ENCODE measurements around the gene SYTL2. TPM values are rescaled to one million over a fixed set of nuclear protein-coding genes. Genes with fewer than 3 reads are reported as not detected.

SYTL2 gene
- total and polyA plus RNA-seq, 4 donors: 24.0 to 34.7 (median 26.5) TPM

DNA sequence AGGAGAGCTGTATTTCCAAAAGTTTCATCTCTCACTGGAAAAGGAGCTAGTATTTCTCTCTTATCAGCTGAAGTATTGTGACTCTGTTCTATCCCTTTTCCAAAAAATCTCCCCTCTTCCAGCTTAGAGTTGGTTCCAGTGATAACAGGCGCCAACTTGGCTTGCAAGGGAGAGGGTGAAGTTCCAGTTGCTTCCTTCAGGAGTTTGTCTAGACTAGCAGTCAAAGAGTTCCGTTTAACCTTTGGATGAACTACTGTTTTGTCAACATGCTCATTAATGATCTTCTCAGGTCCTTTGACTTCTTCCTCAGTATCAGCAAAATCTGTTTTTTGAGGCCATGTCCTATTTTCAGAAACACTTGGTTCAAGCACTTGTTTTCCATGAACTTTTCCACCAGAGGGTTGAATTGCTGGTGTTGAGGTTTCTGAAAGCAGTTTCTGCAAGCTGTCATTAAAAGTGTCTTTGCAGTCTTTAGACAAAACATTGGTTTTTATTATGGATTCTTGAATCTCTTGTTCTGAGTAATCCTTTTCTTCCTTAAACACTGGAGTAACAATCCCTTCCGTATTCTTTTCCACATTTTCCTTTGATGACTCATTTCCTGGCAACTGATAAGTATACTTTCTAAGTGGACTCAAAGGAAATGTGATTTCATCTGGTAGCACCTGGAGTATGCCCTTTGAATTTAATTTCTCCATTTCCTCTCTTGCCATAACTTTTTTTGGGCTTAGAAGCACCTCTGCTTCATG is 85.3 kb downstream of the SYTL2 start:
- Histone ChIP-seq H3K27ac (ENCODE audit: low read depth, low read length) (no peak overlapping the region), H3K27me3 (ENCODE audit: control insufficient read depth, insufficient read depth, low read length) (no peaks in the 10 kb centered on the region), H3K9me3 (ENCODE audit: control insufficient read depth, insufficient read depth, low read length) (no peaks in the 10 kb centered on the region), H3K4me1 (ENCODE audit: control insufficient read depth, insufficient read depth, low read length) (no peaks in the 10 kb centered on the region), H3K36me3 (ENCODE audit: control insufficient read depth, insufficient read depth, low read length) (no peaks in the 10 kb centered on the region), H3K4me3 (ENCODE audit: low read depth, low read length) (no peak overlapping the region)
- no CpG with 5 or more reads among the region's 3 CpGs for WGBS (ENCODE audit: insufficient coverage)
- no peak for DNase-seq (ENCODE audit: low read depth in 4 of 6, low spot score in 6 of 6)

- WGBS (ENCODE audit: insufficient coverage): 60% methylated on average over 3 of the region's 6 CpGs
- Histone ChIP-seq H3K27me3 (ENCODE audit: control insufficient read depth, insufficient read depth, low read length) (no peaks in the 10 kb centered on the region), H3K4me1 (ENCODE audit: control insufficient read depth, insufficient read depth, low read length) (no peaks in the 10 kb centered on the region), H3K27ac (ENCODE audit: low read depth, low read length) (no peak overlapping the region), H3K36me3 (ENCODE audit: control insufficient read depth, insufficient read depth, low read length) (no peaks in the 10 kb centered on the region), H3K4me3 (ENCODE audit: low read depth, low read length) (no peak overlapping the region), H3K9me3 (ENCODE audit: control insufficient read depth, insufficient read depth, low read length) (no peaks in the 10 kb centered on the region)
- DNase-seq (ENCODE audit: low read depth in 4 of 6, low spot score in 6 of 6): no peak
Observed at GRCh38 chr11:85724748-85725465, 86.0 kb downstream of the SYTL2 start.

- H3K9me3 ChIP-seq (ENCODE audit: control insufficient read depth, insufficient read depth, low read length): no peaks in the 10 kb centered on the region
- no peaks in the 10 kb centered on the region for H3K27me3 ChIP-seq (ENCODE audit: control insufficient read depth, insufficient read depth, low read length)
- H3K27ac ChIP-seq (ENCODE audit: low read depth, low read length): no peak overlapping the region
- 81% methylated on average over 4 of the region's 5 CpGs for WGBS (ENCODE audit: insufficient coverage)
- H3K4me1 ChIP-seq (ENCODE audit: control insufficient read depth, insufficient read depth, low read length): peaks cover 3% of the 10 kb centered on the region
- no peak for DNase-seq (ENCODE audit: low read depth in 4 of 6, low spot score in 6 of 6)
- no peak overlapping the region for H3K4me3 ChIP-seq (ENCODE audit: low read depth, low read length)
- H3K36me3 ChIP-seq (ENCODE audit: control insufficient read depth, insufficient read depth, low read length): no peaks in the 10 kb centered on the region
Observed at GRCh38 chr11:85723088-85723487, 87.9 kb downstream of the SYTL2 start.

DNA sequence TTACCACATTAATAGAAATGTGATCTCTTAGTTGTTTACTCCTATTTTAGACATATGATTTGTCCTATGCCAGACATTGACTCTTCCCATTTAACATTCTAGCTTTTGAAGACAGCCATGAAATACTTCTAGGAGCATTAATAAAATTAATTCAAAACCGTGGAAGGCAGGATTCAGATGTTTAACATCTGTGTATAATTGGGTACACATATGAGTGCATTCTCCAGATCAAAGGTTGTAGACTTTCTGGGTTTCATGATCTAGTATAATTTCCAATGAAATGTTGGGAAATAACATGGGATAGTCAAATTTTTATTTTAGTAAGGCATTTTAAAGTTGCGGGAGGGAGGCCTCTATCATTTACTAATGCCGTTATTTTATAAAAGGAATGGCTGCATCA is 89.8 kb downstream of the SYTL2 start:
- Histone ChIP-seq H3K36me3 (ENCODE audit: control insufficient read depth, insufficient read depth, low read length) (no peaks in the 10 kb centered on the region), H3K9me3 (ENCODE audit: control insufficient read depth, insufficient read depth, low read length) (no peaks in the 10 kb centered on the region), H3K4me3 (ENCODE audit: low read depth, low read length) (no peak overlapping the region), H3K27me3 (ENCODE audit: control insufficient read depth, insufficient read depth, low read length) (no peaks in the 10 kb centered on the region), H3K27ac (ENCODE audit: low read depth, low read length) (no peak overlapping the region), H3K4me1 (ENCODE audit: control insufficient read depth, insufficient read depth, low read length) (peaks cover 3% of the 10 kb centered on the region)
- DNase-seq (ENCODE audit: low read depth in 4 of 6, low spot score in 6 of 6): no peak
- WGBS (ENCODE audit: insufficient coverage): no CpG with 5 or more reads among the region's 3 CpGs

- Histone ChIP-seq H3K27me3 (ENCODE audit: control insufficient read depth, insufficient read depth, low read length) (no peaks in the 10 kb centered on the region), H3K4me3 (ENCODE audit: low read depth, low read length) (peak overlapping the region; percentile 31), H3K4me1 (ENCODE audit: control insufficient read depth, insufficient read depth, low read length) (peaks cover 3% of the 10 kb centered on the region), H3K36me3 (ENCODE audit: control insufficient read depth, insufficient read depth, low read length) (no peaks in the 10 kb centered on the region), H3K27ac (ENCODE audit: low read depth, low read length) (peak overlapping the region; percentile 34), H3K9me3 (ENCODE audit: control insufficient read depth, insufficient read depth, low read length) (no peaks in the 10 kb centered on the region)
- peak; percentile 38 to 94 (median 68) for DNase-seq (ENCODE audit: low read depth in 4 of 6, low spot score in 6 of 6)
- WGBS (ENCODE audit: insufficient coverage): 0% methylated on average over 2 of the region's 10 CpGs
Observed at GRCh38 chr11:85718991-85719807, 91.7 kb downstream of the SYTL2 start.

GRCh38 chr11:85718126-85718943 is 92.6 kb downstream of the SYTL2 start:
- WGBS (ENCODE audit: insufficient coverage): 0% methylated on average over 4 of the region's 7 CpGs
- Histone ChIP-seq H3K27me3 (ENCODE audit: control insufficient read depth, insufficient read depth, low read length) (no peaks in the 10 kb centered on the region), H3K4me1 (ENCODE audit: control insufficient read depth, insufficient read depth, low read length) (peaks cover 3% of the 10 kb centered on the region), H3K36me3 (ENCODE audit: control insufficient read depth, insufficient read depth, low read length) (no peaks in the 10 kb centered on the region), H3K4me3 (ENCODE audit: low read depth, low read length) (peak overlapping the region; percentile 31), H3K9me3 (ENCODE audit: control insufficient read depth, insufficient read depth, low read length) (no peaks in the 10 kb centered on the region), H3K27ac (ENCODE audit: low read depth, low read length) (peak overlapping the region; percentile 34)
- peak in 1 of 6 donors; percentile 27 for DNase-seq (ENCODE audit: low read depth in 4 of 6, low spot score in 6 of 6)

- Histone ChIP-seq H3K36me3 (ENCODE audit: control insufficient read depth, insufficient read depth, low read length) (no peaks in the 10 kb centered on the region), H3K4me3 (ENCODE audit: low read depth, low read length) (peak overlapping the region; percentile 12), H3K27ac (ENCODE audit: low read depth, low read length) (no peak overlapping the region), H3K9me3 (ENCODE audit: control insufficient read depth, insufficient read depth, low read length) (no peaks in the 10 kb centered on the region), H3K4me1 (ENCODE audit: control insufficient read depth, insufficient read depth, low read length) (peaks cover 3% of the 10 kb centered on the region), H3K27me3 (ENCODE audit: control insufficient read depth, insufficient read depth, low read length) (no peaks in the 10 kb centered on the region)
- no CpG with 5 or more reads among the region's 2 CpGs for WGBS (ENCODE audit: insufficient coverage)
- peak in 1 of 6 donors; percentile 23 for DNase-seq (ENCODE audit: low read depth in 4 of 6, low spot score in 6 of 6)
Observed at GRCh38 chr11:85717429-85717828, 93.5 kb downstream of the SYTL2 start.

- no peak overlapping the region for H3K4me3 ChIP-seq (ENCODE audit: low read depth, low read length)
- no peaks in the 10 kb centered on the region for H3K27me3 ChIP-seq (ENCODE audit: control insufficient read depth, insufficient read depth, low read length)
- no peak overlapping the region for H3K27ac ChIP-seq (ENCODE audit: low read depth, low read length)
- H3K9me3 ChIP-seq (ENCODE audit: control insufficient read depth, insufficient read depth, low read length): no peaks in the 10 kb centered on the region
- no peaks in the 10 kb centered on the region for H3K36me3 ChIP-seq (ENCODE audit: control insufficient read depth, insufficient read depth, low read length)
- no peak for DNase-seq (ENCODE audit: low read depth in 4 of 6, low spot score in 6 of 6)
- 86% methylated on average over 2 of the region's 3 CpGs for WGBS (ENCODE audit: insufficient coverage)
- H3K4me1 ChIP-seq (ENCODE audit: control insufficient read depth, insufficient read depth, low read length): no peaks in the 10 kb centered on the region
Observed at GRCh38 chr11:85712953-85713352, 98.0 kb downstream of the SYTL2 start.

- 56% methylated on average over 4 of the region's 5 CpGs for WGBS (ENCODE audit: insufficient coverage)
- no peak overlapping the region for H3K27ac ChIP-seq (ENCODE audit: low read depth, low read length)
- no peaks in the 10 kb centered on the region for H3K4me1 ChIP-seq (ENCODE audit: control insufficient read depth, insufficient read depth, low read length)
- no peaks in the 10 kb centered on the region for H3K27me3 ChIP-seq (ENCODE audit: control insufficient read depth, insufficient read depth, low read length)
- no peaks in the 10 kb centered on the region for H3K9me3 ChIP-seq (ENCODE audit: control insufficient read depth, insufficient read depth, low read length)
- no peak overlapping the region for H3K4me3 ChIP-seq (ENCODE audit: low read depth, low read length)
- H3K36me3 ChIP-seq (ENCODE audit: control insufficient read depth, insufficient read depth, low read length): no peaks in the 10 kb centered on the region
- peak in 1 of 6 donors; percentile 52 for DNase-seq (ENCODE audit: low read depth in 4 of 6, low spot score in 6 of 6)
Observed at GRCh38 chr11:85710917-85711316, 100.0 kb downstream of the SYTL2 start.

Measured in spinal cord (tissue), 10 donors.